ENCODE results near the gene PRAMEF2. TPM values are rescaled to one million over a fixed set of nuclear protein-coding genes. Genes with fewer than 3 reads are reported as not detected.

Gene PRAMEF2, protein sequence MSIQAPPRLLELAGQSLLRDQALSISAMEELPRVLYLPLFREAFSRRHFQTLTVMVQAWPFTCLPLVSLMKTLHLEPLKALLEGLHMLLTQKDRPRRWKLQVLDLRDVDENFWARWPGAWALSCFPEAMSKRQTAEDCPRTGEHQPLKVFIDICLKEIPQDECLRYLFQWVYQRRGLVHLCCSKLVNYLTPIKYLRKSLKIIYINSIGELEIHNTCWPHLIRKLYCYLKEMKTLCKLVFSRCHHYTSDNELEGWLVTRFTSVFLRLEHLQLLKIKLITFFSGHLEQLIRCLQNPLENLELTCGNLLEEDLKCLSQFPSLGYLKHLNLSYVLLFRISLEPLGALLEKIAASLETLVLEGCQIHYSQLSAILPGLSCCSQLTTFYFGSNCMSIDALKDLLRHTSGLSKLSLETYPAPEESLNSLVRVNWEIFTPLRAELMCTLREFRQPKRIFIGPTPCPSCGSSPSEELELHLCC
- total RNA-seq = not detected in 2 replicates

DNA sequence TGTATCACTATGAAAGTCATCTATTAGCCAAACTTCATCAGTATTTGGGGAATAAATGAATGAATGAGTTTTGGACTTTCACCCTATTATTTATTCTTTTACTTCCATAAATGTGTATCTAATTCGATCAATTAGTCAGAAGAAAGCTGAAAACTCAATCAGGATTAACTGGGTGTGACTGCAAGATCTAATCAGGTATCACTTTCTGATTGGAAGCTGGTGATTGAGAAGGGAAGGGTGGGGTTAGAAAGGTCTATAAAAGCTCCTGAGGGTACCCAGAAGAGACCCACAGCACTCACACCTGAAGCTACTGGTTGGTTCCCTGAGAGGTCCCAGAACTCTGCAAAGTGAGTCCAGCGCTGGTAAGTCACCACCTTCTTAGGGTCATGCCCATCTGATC is at the start of gene PRAMEF2:
TSS of gene PRAMEF2 (plus strand) at position 301 of the 400 bp plus-strand sequence. CDS start 1,924 bp downstream, outside the sequence.

DNA sequence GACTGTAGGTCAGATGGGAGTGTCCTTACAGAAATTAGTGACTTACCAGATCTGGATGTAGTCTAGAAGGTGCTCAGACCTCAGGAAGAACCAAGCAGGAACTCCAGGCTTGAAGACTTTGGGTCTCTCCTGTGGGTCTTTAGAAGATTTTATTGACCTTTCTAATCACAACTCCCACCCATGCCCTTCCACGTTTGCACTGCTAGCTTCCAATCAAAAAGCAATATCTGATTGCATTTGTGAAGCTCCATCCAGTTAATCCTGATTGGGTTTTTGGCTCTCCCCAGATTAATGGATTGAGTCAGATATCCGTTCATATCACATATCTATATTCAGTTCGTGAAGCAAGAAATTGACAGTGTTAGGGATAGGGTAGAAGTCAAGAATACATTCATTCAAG is 25.6 kb upstream of the PRAMEF2 start, which contains the start of gene PRAMEF11:
TSS of gene PRAMEF11 (minus strand) at position 101 of the 400 bp plus-strand sequence. CDS start 2,621 bp downstream, outside the sequence.

DNA sequence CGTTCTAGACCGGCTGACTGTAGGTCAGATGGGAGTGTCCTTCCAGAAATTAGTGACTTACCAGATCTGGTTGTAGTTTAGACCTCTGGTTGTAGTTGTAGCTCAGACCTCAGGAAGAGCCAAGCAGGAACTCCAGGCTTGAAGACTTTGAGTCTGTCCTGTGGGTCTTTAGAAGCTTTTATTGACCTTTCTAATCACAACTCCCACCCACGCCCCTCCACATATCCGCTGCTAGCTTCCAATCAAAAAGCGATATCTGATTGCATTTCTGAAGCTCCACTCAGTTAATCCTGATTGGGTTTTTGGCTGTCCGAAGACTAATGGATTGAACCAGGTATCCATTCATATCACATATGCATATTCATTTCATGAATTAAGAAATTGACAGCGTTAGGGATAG is 8.3 kb upstream of the PRAMEF2 start, which contains the start of gene HNRNPCL1:
TSS of gene HNRNPCL1 (minus strand) at position 101 of the 400 bp plus-strand sequence. CDS start 431 bp downstream, outside the sequence.

DNA sequence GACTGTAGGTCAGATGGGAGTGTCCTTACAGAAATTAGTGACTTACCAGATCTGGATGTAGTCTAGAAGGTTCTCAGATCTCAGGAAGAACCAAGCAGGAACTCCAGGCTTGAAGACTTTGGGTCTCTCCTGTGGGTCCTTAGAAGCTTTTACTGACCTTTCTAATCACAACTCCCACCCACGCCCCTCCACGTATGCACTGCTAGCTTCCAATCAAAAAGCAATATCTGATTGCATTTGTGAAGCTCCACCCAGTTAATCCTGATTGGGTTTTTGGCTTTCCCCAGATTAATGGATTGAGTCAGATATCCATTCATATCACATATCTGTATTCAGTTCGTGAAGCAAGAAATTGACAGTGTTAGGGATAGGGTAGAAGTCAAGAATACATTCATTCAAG is 29.2 kb downstream of the PRAMEF2 start, which contains the start of gene PRAMEF4:
TSS of gene PRAMEF4 (minus strand) at position 101 of the 400 bp plus-strand sequence. CDS start 2,807 bp downstream, outside the sequence.

DNA sequence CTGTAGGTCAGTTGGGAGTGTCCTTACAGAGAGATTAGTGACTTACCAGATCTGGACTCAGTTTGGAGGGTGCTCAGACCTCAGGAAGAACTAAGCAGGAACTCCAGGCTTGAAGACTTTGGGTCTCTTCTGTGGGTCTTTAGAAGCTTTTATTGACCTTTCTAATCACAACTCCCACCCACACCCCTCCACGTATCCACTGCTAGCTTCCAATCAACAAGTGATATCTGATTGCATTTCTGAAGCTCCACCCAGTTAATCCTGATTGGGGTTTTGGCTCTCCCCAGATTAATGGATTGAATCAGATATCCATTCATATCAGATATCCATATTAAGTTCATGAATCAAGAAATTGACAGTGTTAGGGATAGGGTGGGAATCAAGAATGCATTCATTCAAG is 41.3 kb downstream of the PRAMEF2 start, which contains the start of gene PRAMEF10:
TSS of gene PRAMEF10 (minus strand) at position 101 of the 400 bp plus-strand sequence. CDS start 2,423 bp downstream, outside the sequence.

Other genes with a start within 250 kb of the PRAMEF2 start
- gene DHRS3, start 238.9 kb upstream of the PRAMEF2 start, total RNA-seq = 82.8 and 86.8 TPM in 2 replicates
- gene AADACL4, start 213.0 kb upstream of the PRAMEF2 start, total RNA-seq = not detected in 2 replicates
- not detected in 2 replicates for gene AADACL3, start 141.0 kb upstream of the PRAMEF2 start, total RNA-seq
- gene CFAP107, start 110.9 kb upstream of the PRAMEF2 start, total RNA-seq = not detected in 2 replicates
- gene PRAMEF12, start 83.3 kb upstream of the PRAMEF2 start, total RNA-seq = not detected in 2 replicates
- gene PRAMEF1, start 65.7 kb upstream of the PRAMEF2 start, total RNA-seq = not detected in 2 replicates
- not detected in 2 replicates for gene PRAMEF11, start 25.7 kb upstream of the PRAMEF2 start, total RNA-seq
- not detected in 2 replicates for gene HNRNPCL1, start 8.4 kb upstream of the PRAMEF2 start, total RNA-seq
- gene PRAMEF4, start 29.1 kb downstream of the PRAMEF2 start, total RNA-seq = not detected in 2 replicates
- not detected in 2 replicates for gene PRAMEF10, start 41.2 kb downstream of the PRAMEF2 start, total RNA-seq
- not detected in 2 replicates for gene PRAMEF7, start 59.5 kb downstream of the PRAMEF2 start, total RNA-seq
- not detected in 2 replicates for gene PRAMEF6, start 90.5 kb downstream of the PRAMEF2 start, total RNA-seq
- not detected in 2 replicates for gene PRAMEF27, start 199.5 kb downstream of the PRAMEF2 start, total RNA-seq
- gene HNRNPCL3, start 203.7 kb downstream of the PRAMEF2 start, total RNA-seq = not detected in 2 replicates
- gene PRAMEF25, start 213.7 kb downstream of the PRAMEF2 start, total RNA-seq = not detected in 2 replicates

All from myometrial cell (primary cell).